CD4-positive, CD25-positive, alpha-beta regulatory T cell (primary cell): ENCODE measurements around the gene UXS1. TPM values are rescaled to one million over a fixed set of nuclear protein-coding genes. Genes with fewer than 3 reads are reported as not detected.

ENCODE experiments used
- ATAC-seq, 2 donors: fragments of 150-1000 bp; cut with Tn5 transposase; one replicate each; pipeline ENCODE4 v1.10.0; 2021; ENCODE audit warnings: low read depth in 2 of 2, moderate number of reproducible peaks in 2 of 2, moderate library complexity in 1 of 2
- DNase-seq, 3 donors: peaks; one replicate each; pipeline versions ENCODE4 v3.0.0 to v3.0.0-alpha.2; 2012 to 2022; ENCODE audit warnings: mixed read lengths in 1 of 3
- H3K27ac ChIP-seq: one replicate; pipeline ENCODE4 v1.7.0; 2013; ENCODE audit warnings: mild to moderate bottlenecking, low read length; ENCODE audit not compliant: insufficient read depth, poor library complexity, severe bottlenecking
- H3K27me3 ChIP-seq: one replicate; pipeline ENCODE4 v1.7.0; 2013; ENCODE audit warnings: low read length; ENCODE audit not compliant: control insufficient read depth, insufficient read depth
- H3K36me3 ChIP-seq: one replicate; pipeline ENCODE4 v1.7.0; 2013; ENCODE audit warnings: mild to moderate bottlenecking, low read length, moderate library complexity; ENCODE audit not compliant: control insufficient read depth, insufficient read depth
- H3K4me1 ChIP-seq: 2 replicates; pipeline ENCODE4 v1.7.0; 2013; ENCODE audit warnings: mild to moderate bottlenecking, low read length; ENCODE audit not compliant: insufficient read depth, control insufficient read depth, poor library complexity, severe bottlenecking
- H3K4me3 ChIP-seq: one replicate; pipeline ENCODE4 v1.7.0; 2013; ENCODE audit warnings: low read depth, mild to moderate bottlenecking, low read length, moderate library complexity
- H3K9me3 ChIP-seq, 2 experiments: 1 replicate in 1 of 2; 2 replicates in 1 of 2; pipeline ENCODE4 v1.7.0; 2013; ENCODE audit warnings: low read length in 2 of 2, mild to moderate bottlenecking in 1 of 2, moderate library complexity in 1 of 2; ENCODE audit not compliant: control insufficient read depth in 2 of 2
- H3K27ac Mint-ChIP-seq, 3 donors: one replicate each; pipeline ENCODE4 v1.8.0; 2020 to 2022; ENCODE audit warnings: mild to moderate bottlenecking in 3 of 3, mixed read lengths in 3 of 3, moderate library complexity in 2 of 3
- H3K27me3 Mint-ChIP-seq: one replicate; pipeline ENCODE4 v1.8.0; 2022; ENCODE audit warnings: mild to moderate bottlenecking, mixed read lengths
- H3K36me3 Mint-ChIP-seq: one replicate; pipeline ENCODE4 v1.8.0; 2020; ENCODE audit warnings: mixed read lengths
- H3K4me1 Mint-ChIP-seq, 4 donors: one replicate each; pipeline ENCODE4 v1.8.0; 2020 to 2022; ENCODE audit warnings: mixed read lengths in 4 of 4, mild to moderate bottlenecking in 1 of 4
- H3K4me3 Mint-ChIP-seq, 4 donors: one replicate each; pipeline ENCODE4 v1.8.0; 2020 to 2022; ENCODE audit warnings: mild to moderate bottlenecking in 4 of 4, mixed read lengths in 4 of 4, moderate library complexity in 3 of 4
- H3K9me3 Mint-ChIP-seq, 7 donors: one replicate each; pipeline ENCODE4 v1.8.0; 2020 to 2022; ENCODE audit warnings: mixed read lengths in 7 of 7, mild to moderate bottlenecking in 3 of 7, moderate library complexity in 2 of 7
- polyA plus RNA-seq, 4 donors: library from polyadenylated mRNA; unstranded; fragments of 300-500 nt; fragmentation: Illumina TruSeq; gene quantifications; one replicate each; pipeline ENCODE4 v1.2.3, GENCODE V29; 2021
- total RNA-seq: library from RNA; stranded (reverse); gene quantifications from one replicate; pipeline ENCODE4 v1.2.3, GENCODE V29; 2022

Gene UXS1
- total and polyA plus RNA-seq, 5 donors from 2014 or later: 83.3 to 162 (median 113) TPM

DNA sequence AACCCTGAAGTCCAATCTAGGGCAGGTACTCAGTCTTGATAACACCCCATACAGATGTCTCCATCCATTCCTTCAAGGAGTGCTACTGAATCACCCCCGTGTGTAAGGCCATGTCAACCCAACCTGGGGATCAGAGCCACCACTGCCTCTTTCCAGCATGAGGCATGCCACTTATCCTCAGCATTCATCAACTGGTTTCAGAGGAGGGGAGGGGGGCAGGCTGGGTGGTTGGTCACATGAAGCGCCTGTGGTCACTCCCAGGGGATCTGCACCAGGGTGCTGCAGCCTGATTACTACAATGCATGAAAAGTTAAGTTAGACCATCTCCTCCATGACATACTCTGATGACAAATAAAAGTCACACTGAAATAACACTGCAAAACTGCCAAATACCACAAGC is 65.0 kb downstream of the UXS1 start:
- DNase-seq: no peak
- peak overlapping the region; percentile 43 for H3K27ac ChIP-seq
- peak overlapping the region in 1 of 4 donors; percentile 9 for H3K4me3 Mint-ChIP-seq
- H3K36me3 Mint-ChIP-seq: peaks cover 41% of the 10 kb centered on the region
- ATAC-seq: no peak
- no peak overlapping the region for H3K4me3 ChIP-seq
- H3K36me3 ChIP-seq: peaks cover 61% of the 10 kb centered on the region
- no peaks in the 10 kb centered on the region for H3K9me3 ChIP-seq
- H3K4me1 Mint-ChIP-seq: peaks cover 22 to 59% (median 39%) of the 10 kb centered on the region in 4 donors
- H3K9me3 Mint-ChIP-seq: no peaks in the 10 kb centered on the region
- peaks cover 25% of the 10 kb centered on the region for H3K4me1 ChIP-seq
- no peaks in the 10 kb centered on the region for H3K27me3 ChIP-seq
- peak overlapping the region; percentile 43 to 89 (median 57) for H3K27ac Mint-ChIP-seq
- H3K27me3 Mint-ChIP-seq: no peaks in the 10 kb centered on the region

DNA sequence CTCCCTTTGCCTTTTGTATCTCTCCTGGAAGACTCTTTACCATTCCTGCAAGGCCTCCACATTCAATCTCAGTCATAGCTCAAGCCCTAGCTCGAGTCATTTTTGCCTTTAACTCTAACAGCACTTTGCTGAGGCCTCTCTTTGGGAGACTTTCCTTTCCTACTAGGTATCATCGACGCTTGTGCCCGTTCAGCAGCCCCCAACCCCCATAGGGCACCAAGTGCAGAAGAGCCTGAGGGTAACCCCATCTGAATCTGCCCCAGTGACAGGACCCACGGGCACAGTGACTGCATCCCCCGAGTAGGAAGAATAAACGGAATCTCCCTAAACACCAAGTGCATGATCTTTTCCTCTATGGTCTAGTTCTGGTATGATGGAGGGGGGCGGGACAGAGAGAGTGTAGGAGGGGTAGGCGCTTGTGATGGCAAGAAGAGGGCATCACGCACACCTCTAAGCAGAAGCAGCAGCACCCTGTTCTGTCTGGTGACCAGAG is 66.3 kb downstream of the UXS1 start:
- Histone ChIP-seq H3K4me1 (peaks cover 25% of the 10 kb centered on the region), H3K27me3 (no peaks in the 10 kb centered on the region), H3K4me3 (no peak overlapping the region), H3K27ac (no peak overlapping the region), H3K36me3 (peaks cover 75% of the 10 kb centered on the region), H3K9me3 (no peaks in the 10 kb centered on the region)
- Mint-ChIP-seq H3K36me3 (peaks cover 46% of the 10 kb centered on the region), H3K4me1 (peaks cover 26 to 59% (median 44%) of the 10 kb centered on the region in 4 donors), H3K9me3 (no peaks in the 10 kb centered on the region), H3K27me3 (no peaks in the 10 kb centered on the region), H3K4me3 (peak overlapping the region in 2 of 4 donors; percentile 27 to 41), H3K27ac (peak overlapping the region; percentile 57 to 89 (median 82))
- ATAC-seq: no peak
- no peak for DNase-seq

DNA sequence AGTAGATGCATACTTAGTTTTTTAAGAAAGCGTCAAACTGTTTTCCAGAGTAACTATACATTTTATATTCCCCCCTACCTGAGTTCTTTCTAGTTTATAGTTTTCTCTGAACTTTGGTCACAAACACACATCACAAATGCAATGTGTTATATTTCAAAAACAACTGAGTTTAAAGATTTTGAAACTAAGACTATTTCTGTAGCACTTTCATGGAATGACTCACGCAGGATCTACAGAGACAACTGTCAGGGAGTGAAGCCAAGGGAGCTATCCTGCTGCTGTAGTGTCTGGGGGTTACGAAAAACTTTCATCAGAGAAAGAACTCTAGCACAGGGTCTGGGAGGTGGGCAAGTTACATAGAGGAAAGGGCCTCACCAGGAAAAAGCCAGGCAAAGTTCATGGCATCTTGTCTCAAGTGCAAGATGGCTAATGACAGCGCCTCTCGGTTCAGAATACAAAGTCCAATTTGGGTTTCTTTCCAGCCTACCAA is 66.8 kb downstream of the UXS1 start:
- H3K36me3 Mint-ChIP-seq: peaks cover 46% of the 10 kb centered on the region
- no peak overlapping the region for H3K27ac ChIP-seq
- DNase-seq (no peak), ATAC-seq (no peak)
- no peaks in the 10 kb centered on the region for H3K27me3 Mint-ChIP-seq
- H3K9me3 ChIP-seq: no peaks in the 10 kb centered on the region
- peaks cover 26 to 61% (median 44%) of the 10 kb centered on the region in 4 donors for H3K4me1 Mint-ChIP-seq
- no peaks in the 10 kb centered on the region for H3K9me3 Mint-ChIP-seq
- no peaks in the 10 kb centered on the region for H3K27me3 ChIP-seq
- peak overlapping the region in 1 of 4 donors; percentile 27 for H3K4me3 Mint-ChIP-seq
- peak overlapping the region; percentile 57 to 89 (median 82) for H3K27ac Mint-ChIP-seq
- H3K36me3 ChIP-seq: peaks cover 80% of the 10 kb centered on the region
- peaks cover 25% of the 10 kb centered on the region for H3K4me1 ChIP-seq
- no peak overlapping the region for H3K4me3 ChIP-seq

DNA sequence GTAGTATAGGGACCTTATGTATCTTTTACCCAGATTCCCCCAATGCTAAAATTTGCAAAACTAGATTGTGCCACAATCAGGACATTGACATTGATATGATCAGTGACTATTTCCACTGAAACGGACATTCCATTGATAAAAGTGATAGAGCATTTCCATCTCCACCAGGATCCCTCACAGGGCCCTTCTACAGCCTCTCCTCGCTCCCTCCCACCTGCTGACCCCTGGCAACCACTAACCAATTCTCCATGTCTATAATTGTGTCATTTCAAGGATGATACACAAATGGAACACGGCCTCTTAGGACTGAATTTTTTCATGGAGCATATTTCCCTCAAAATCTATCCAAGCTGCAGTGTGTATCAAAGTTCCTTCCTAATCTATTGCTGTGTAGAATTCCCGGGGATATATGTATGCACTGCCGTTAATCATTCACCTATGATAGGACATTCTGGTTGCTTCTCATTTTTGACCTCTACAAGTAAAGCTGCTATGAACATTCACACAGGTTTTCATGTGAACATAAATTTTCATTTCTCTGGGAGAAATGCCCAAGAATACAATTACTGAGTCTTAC is 67.3 kb downstream of the UXS1 start:
- no peak overlapping the region for H3K4me3 ChIP-seq
- no peaks in the 10 kb centered on the region for H3K9me3 Mint-ChIP-seq
- peaks cover 25% of the 10 kb centered on the region for H3K4me1 ChIP-seq
- ATAC-seq: no peak
- H3K4me1 Mint-ChIP-seq: peaks cover 26 to 61% (median 44%) of the 10 kb centered on the region in 4 donors
- H3K27me3 ChIP-seq: no peaks in the 10 kb centered on the region
- H3K27ac ChIP-seq: no peak overlapping the region
- no peaks in the 10 kb centered on the region for H3K9me3 ChIP-seq
- peak overlapping the region; percentile 57 to 89 (median 82) for H3K27ac Mint-ChIP-seq
- H3K36me3 Mint-ChIP-seq: peaks cover 46% of the 10 kb centered on the region
- no peak overlapping the region for H3K4me3 Mint-ChIP-seq
- H3K36me3 ChIP-seq: peaks cover 85% of the 10 kb centered on the region
- DNase-seq: no peak
- H3K27me3 Mint-ChIP-seq: no peaks in the 10 kb centered on the region

DNA sequence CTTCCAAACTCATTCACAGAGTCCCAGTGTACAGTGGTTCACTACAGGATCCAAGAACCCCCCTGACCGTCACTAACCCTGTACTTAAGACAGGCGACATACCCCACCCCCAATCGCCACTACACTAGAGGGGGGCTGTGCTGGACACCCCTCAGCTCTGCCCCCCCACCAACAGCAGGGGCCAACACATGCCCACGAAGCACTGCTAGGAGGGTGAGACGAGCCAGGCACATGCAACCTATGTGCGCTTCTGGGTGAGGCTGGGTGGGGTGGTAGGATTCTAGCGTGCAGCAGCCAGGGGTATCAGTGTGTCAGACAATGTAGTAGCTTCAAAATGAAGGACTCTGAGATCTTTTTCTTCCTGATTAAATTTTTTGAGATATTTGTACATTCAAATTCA is 67.8 kb downstream of the UXS1 start:
- H3K4me1 Mint-ChIP-seq: peaks cover 26 to 64% (median 44%) of the 10 kb centered on the region in 4 donors
- no peaks in the 10 kb centered on the region for H3K27me3 Mint-ChIP-seq
- H3K9me3 Mint-ChIP-seq: no peaks in the 10 kb centered on the region
- Histone ChIP-seq H3K4me3 (no peak overlapping the region), H3K36me3 (peaks cover 90% of the 10 kb centered on the region), H3K27me3 (no peaks in the 10 kb centered on the region), H3K4me1 (peaks cover 25% of the 10 kb centered on the region), H3K9me3 (no peaks in the 10 kb centered on the region), H3K27ac (no peak overlapping the region)
- no peak for ATAC-seq
- peaks cover 46% of the 10 kb centered on the region for H3K36me3 Mint-ChIP-seq
- no peak for DNase-seq
- H3K27ac Mint-ChIP-seq: peak overlapping the region in 2 of 3 donors; percentile 59 to 89
- H3K4me3 Mint-ChIP-seq: no peak overlapping the region

DNA sequence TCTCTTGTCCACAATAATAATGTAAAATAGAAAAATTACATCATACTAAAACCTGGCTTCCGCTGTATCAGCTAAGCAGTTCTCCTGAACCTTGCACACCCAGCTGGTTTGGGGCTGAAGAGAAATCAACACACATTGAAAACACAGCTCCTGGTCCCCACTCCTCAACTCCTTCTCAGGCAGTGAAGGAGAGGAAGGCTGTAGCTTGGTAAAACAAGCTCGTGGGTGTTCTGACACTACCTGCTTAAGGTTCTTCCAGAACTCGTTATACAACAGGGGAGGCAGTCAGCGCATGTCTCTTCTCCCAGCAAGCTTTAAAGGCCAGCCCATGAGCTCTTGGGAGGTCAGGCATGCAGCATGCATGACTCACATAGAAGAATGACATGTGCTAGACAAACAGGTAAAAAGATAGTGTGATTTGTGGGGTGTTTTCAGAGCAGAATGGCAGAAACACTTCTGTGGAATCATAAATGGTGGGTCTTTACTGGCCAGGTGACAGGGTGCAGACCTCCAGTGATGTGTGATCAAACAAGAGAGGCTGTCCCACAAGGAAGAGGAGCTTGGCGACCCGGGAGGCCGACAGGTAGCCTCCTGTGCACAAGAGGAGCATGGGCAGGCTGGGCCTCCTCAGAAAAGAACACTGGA is 69.1 kb downstream of the UXS1 start:
- H3K27me3 ChIP-seq: no peaks in the 10 kb centered on the region
- peak overlapping the region; percentile 69 to 89 (median 84) for H3K27ac Mint-ChIP-seq
- no peak overlapping the region for H3K4me3 ChIP-seq
- DNase-seq (no peak), ATAC-seq (peak in 1 of 2 donors; percentile 19)
- H3K27ac ChIP-seq: peak overlapping the region; percentile 34
- peaks cover 26 to 59% (median 42%) of the 10 kb centered on the region in 4 donors for H3K4me1 Mint-ChIP-seq
- H3K36me3 ChIP-seq: peaks cover 97% of the 10 kb centered on the region
- no peaks in the 10 kb centered on the region for H3K9me3 ChIP-seq
- peaks cover 46% of the 10 kb centered on the region for H3K36me3 Mint-ChIP-seq
- no peaks in the 10 kb centered on the region for H3K27me3 Mint-ChIP-seq
- H3K4me3 Mint-ChIP-seq: no peak overlapping the region
- H3K4me1 ChIP-seq: peaks cover 21% of the 10 kb centered on the region
- no peaks in the 10 kb centered on the region for H3K9me3 Mint-ChIP-seq

DNA sequence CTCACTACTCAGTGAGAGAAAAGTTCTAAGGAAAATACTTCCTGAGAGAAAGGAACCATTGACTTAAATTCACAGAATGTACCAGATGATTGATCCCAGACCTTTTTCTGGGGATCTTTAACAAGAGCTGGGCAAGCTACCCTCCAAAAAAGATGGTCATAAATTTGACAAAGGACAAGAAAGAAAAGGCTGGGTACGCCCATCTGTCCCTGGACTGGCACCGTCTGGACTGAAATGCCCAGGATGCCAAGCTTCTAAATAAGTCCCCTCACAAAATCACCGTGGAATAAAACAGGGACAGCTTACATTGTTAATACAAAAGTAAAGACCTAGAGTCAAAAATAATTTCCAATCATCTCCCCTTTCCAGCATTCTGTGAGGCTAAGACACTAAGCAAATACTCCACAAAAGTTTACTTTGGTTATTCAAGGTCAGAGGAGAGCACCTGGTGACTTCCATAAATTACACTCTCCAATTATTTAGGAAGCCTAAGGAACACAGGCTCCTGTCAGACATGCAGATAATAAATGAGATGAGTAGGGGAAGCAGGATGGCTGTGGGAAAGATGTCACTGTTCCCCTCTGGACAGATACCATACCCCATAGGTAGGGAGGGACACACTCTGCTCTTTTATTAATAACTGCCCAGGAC is 69.9 kb downstream of the UXS1 start:
- peaks cover 14% of the 10 kb centered on the region for H3K4me1 ChIP-seq
- peaks cover 47% of the 10 kb centered on the region for H3K36me3 Mint-ChIP-seq
- no peak overlapping the region for H3K4me3 Mint-ChIP-seq

More for the DNA sequence above, 69.9 kb downstream of the UXS1 start:
- ATAC-seq: no peak
- H3K27me3 Mint-ChIP-seq: no peaks in the 10 kb centered on the region
- peak overlapping the region in 2 of 3 donors; percentile 29 to 89 for H3K27ac Mint-ChIP-seq
- H3K4me3 ChIP-seq: no peak overlapping the region
- H3K9me3 ChIP-seq: no peaks in the 10 kb centered on the region
- peaks cover 99% of the 10 kb centered on the region for H3K36me3 ChIP-seq
- no peaks in the 10 kb centered on the region for H3K27me3 ChIP-seq
- H3K27ac ChIP-seq: no peak overlapping the region
- H3K4me1 Mint-ChIP-seq: peaks cover 18 to 61% (median 40%) of the 10 kb centered on the region in 4 donors
- DNase-seq: no peak
- H3K9me3 Mint-ChIP-seq: no peaks in the 10 kb centered on the region
